HG02885 (cell line): ENCODE data around the gene IDUA.
A peak's percentile ranks its signal among the peaks of the same experiment; 100 is the strongest.

Source experiments
- ATAC-seq: cut with Tn5 transposase; IDR thresholded peaks from one replicate; pipeline ENCODE4 v1.9.1; 2021; ENCODE audit warnings: mild to moderate bottlenecking; ENCODE audit not compliant: unreplicated experiment, poor library complexity

IDUA gene

GRCh38 chr4:1013225-1014073 lies 26.6 kb downstream of the IDUA start:
- no peak for ATAC-seq

DNA sequence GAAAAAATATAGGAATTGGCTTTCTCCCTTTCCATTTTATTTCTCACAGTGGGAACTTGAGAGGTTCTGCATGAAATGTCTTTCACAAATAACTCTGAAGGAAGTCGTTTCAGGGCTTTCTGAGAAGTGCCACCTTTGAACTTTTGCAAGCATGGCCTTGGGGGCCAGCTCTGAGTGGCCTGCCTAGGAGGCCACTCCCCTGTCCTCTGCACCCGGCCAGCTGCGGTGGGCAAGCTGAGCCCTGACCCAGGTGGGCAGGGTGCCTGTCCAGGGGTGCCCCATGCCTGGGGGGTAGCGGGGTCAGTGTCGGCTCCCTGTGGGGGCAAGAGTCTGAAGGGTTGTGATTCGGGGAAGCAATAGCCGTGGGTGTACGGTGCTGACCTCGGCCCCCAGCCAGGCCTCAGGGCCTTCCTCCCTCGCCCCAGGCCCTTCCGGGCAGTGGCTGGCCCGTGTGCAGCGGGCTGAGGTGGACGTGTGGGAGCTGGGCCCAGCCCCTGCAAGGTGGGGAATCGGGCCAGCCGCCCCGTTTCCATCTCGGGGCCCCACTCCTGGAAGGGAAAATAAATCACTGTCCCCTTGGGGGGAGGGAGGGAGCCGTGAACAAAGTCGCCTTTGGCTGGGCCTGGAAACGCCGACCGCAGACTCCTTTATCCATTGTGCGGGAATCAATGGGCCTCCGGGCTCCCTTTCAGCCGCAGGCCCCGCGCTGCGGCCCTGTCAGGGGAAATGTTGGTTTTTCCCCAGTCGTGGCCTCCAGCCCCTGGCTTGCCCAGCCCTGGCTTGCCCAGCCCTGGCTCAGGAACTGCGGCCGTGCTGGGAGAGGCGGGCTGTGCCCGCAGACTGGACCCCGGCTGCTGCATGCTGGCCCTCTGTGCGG lies 27.7 kb downstream of the IDUA start:
- no peak for ATAC-seq

- no peak for ATAC-seq
Observed at GRCh38 chr4:1015179-1015578, 28.3 kb downstream of the IDUA start.

DNA sequence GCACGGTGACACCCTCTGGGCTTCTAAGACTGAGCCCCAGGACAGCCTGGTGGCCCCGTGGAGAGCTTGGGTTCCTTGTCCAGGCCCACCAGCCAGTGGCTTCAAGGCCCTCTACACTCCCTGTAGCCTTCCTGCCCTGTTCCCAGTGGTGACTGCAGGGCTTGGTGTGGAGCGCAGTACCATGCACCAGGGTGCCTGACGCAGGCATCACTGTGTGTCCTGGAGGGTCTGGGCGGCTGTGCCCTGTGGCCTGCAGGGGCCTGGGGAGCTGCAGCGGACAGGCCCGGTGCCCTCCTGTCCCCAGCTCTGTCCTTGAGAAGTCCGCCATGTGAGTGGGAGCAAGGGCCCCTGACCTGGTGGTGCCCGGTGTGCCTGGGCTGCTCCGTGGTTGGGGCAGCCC lies 28.9 kb downstream of the IDUA start:
- no peak for ATAC-seq

DNA sequence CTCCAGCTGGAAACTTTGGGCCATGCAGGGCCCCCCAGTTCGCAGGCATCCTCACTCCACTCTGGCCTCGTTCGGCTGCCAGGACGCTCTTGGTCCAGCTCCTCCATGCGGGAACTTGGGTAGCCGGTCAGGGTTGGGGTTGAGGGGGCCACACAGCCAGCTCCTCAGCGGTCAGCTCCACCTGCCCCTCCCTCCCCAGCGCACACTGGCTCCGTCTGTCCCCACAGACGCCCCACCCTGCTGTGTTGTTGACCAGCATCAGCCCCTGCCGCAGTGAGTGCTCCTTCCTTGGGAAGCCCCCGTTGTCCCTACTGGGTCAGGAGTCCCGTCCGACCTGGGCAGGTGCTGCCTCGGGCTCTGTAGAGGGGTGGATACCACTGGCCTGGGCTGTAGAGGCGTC lies 30.4 kb downstream of the IDUA start:
- no peak for ATAC-seq

DNA sequence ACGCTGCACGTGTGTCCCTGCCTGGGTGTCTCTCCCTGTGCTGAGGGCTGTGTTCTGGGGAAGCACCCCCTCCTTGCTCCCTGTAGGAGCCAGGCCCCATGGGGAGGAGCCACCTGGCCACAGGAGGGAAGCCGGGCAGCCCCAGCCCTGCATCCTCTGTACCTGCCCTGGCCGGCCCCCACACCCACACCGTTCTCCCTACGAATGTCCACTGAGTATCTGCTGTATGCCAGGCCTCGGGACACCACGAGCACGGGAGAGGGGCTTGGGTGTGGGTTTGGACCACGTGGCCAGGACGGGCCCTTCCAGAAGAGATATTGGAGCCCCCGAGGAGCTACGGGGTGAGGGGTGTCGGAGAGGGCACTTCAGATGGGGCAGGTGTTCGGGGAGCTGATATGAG lies 30.9 kb downstream of the IDUA start:
- ATAC-seq = no peak

- no peak for ATAC-seq
Observed at GRCh38 chr4:1018147-1019020, 31.5 kb downstream of the IDUA start.

DNA sequence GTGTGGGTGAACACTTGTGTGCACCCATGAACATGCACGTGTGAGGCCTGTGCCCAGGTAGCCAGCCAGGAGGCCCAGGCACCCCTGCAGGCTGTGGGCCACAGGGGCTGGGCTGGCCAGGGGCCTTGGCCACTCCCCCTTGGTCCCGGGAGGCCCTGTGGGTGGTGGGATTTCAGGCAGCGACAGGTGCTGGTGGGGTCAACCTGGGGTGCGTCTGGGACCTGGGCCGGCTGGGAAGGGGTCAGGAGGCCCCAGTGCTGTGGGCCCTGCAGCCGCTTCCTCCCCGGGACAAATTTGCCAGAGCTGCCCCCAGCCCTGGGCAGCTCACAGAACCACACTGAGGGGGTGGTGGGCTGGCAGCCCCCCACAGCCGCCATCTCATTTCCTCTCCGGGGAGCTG lies 32.5 kb downstream of the IDUA start:
- ATAC-seq = no peak

DNA sequence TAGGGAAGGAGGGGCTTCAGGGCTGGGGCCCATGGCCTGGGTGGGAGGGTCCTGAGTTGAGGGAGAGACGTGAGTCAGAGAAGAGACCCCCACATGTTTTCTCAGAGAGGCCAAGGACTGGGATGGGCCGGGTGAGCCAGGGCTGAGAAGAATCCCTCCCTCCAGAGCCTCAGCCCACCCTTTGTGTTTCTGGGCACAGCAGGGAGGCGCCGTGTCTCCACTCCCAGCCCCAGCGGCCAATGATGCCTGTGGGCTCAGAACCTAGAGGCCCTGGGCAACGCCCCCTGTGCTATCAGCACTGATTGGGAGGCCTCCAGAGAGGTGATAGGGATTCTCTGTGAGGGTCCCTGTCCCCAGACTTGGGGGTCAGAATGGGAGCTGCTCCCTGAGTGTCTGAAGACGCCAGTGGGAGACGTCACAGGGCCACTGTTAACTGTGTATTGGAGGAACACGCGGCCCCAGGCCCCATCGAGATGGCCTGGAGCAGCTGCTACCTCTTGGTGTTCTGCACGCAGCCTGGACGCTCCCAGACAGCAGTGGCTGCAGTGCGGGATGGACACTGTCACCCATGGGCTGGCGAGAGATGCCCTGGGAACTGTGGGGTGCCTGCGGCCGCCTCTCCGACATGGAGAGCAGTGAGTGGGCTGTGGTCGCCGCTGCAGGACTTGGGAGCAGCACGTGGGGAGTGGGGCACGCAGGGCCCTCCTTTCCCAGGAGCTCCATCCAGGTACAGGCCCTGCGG lies 33.1 kb downstream of the IDUA start:
- ATAC-seq = no peak

GRCh38 chr4:1021386-1022050 lies 34.7 kb downstream of the IDUA start:
- peak; percentile 68 for ATAC-seq

DNA sequence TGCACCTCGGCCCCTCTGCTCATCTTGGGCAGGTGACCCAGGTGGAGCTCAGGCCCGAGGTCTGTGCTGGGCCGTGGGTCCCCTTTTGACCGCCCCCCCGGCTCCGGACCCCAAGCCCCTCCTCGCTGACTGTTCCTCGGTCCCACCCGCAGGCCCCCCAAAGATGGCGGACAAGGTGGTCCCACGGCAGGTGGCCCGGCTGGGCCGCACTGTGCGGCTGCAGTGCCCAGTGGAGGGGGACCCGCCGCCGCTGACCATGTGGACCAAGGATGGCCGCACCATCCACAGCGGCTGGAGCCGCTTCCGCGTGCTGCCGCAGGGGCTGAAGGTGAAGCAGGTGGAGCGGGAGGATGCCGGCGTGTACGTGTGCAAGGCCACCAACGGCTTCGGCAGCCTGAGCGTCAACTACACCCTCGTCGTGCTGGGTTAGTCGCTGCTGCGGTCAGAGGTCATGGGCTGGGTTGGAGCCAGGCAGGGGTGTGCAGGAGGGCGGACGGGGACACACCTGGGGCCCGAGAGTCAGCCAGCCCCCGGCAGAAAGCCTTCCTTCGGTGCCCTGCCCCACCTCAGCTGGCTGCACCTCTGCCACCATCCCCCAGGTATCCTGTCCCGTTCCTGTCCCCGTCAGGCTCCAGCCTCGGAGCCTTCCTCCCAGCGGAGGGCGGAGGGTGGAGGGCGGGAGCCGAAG lies 35.4 kb downstream of the IDUA start:
- no peak for ATAC-seq

- ATAC-seq = no peak
Observed at GRCh38 chr4:1022739-1023066, 35.9 kb downstream of the IDUA start.

GRCh38 chr4:1023075-1023640 lies 36.3 kb downstream of the IDUA start:
- no peak for ATAC-seq

GRCh38 chr4:1023895-1024740 lies 37.3 kb downstream of the IDUA start:
- no peak for ATAC-seq

- ATAC-seq = no peak
Observed at GRCh38 chr4:1024882-1025545, 38.2 kb downstream of the IDUA start.

GRCh38 chr4:1026115-1026514 lies 39.3 kb downstream of the IDUA start:
- peak; percentile 83 for ATAC-seq

- ATAC-seq = no peak
Observed at GRCh38 chr4:1027219-1027914, 40.5 kb downstream of the IDUA start.
